ENCODE results near the gene HYAL3. TPM values are rescaled to one million over a fixed set of nuclear protein-coding genes. Genes with fewer than 3 reads are reported as not detected.
A peak's percentile ranks its signal among the peaks of the same experiment; 100 is the strongest.

The HYAL3 gene
- total and polyA plus RNA-seq, 2 of the 13 experiments (the other 11 are each of a cell fraction or from before 2014, with no cell fraction given) = 5.5 to 10.4 TPM

GRCh38 chr3:50298836-50299637 lies at the start of gene HYAL3, which contains the start of gene NAA80 (continued):
- TF ChIP-seq RBM39 (IDR thresholded peaks at IDR 0.05; ENCODE audit: low read depth, low read length, poor library complexity, severe bottlenecking) (no peak), ZNF441 (CRISPR knock-in tag; IDR thresholded peaks at IDR 0.05; ENCODE audit: borderline replicate concordance) (peak; percentile 14), ZNF816 (CRISPR knock-in tag; IDR thresholded peaks at IDR 0.05; ENCODE audit: borderline replicate concordance) (no peak), NFE2L1 (CRISPR knock-in tag; IDR thresholded peaks at IDR 0.05; ENCODE audit: borderline replicate concordance) (0 out of 2 replicates have a peak, but pooled peaks have one; percentile 60), ZNF569 (CRISPR knock-in tag; IDR thresholded peaks at IDR 0.05; ENCODE audit: borderline replicate concordance) (no peak), KLF9 (CRISPR knock-in tag; IDR thresholded peaks at IDR 0.05; ENCODE audit: low read depth) (no peak), ZUFSP (CRISPR knock-in tag; IDR thresholded peaks at IDR 0.05; ENCODE audit: borderline replicate concordance) (no peak), ZNF33B (CRISPR knock-in tag; IDR thresholded peaks at IDR 0.05) (no peak; the same call in 1 of the 2 replicates), LBX2 (CRISPR knock-in tag; IDR thresholded peaks at IDR 0.05; ENCODE audit: borderline replicate concordance) (0 out of 2 replicates have a peak, but pooled peaks have one; percentile 59), ZNF44 (CRISPR knock-in tag; IDR thresholded peaks at IDR 0.05) (peak; percentile 54; the same call in 1 of the 2 replicates), THAP7 (CRISPR knock-in tag; IDR thresholded peaks at IDR 0.05) (no peak), CBX1 (IDR thresholded peaks at IDR 0.05; ENCODE audit: low read depth) (peak; percentile 58), TBP (CRISPR knock-in tag; IDR thresholded peaks at IDR 0.05) (no peak), RBAK (CRISPR knock-in tag; IDR thresholded peaks at IDR 0.05) (no peak), KLF6 (CRISPR knock-in tag; IDR thresholded peaks at IDR 0.05) (no peak; the same call in 1 of the 2 replicates), REST (IDR thresholded peaks at IDR 0.05; ENCODE audit: borderline replicate concordance in 1 of 2, low read depth in 1 of 2, low read length in 2 of 2) (0 out of 4 replicates have a peak, but pooled peaks of 1 of the 2 experiments have one; percentile 28), ZNF782 (CRISPR knock-in tag; IDR thresholded peaks at IDR 0.05; ENCODE audit: borderline replicate concordance) (no peak; the same call in 1 of the 2 replicates), DMTF1 (CRISPR knock-in tag; IDR thresholded peaks at IDR 0.05) (no peak)
